GM18507 (cell line): ENCODE data around the gene EDAR.

Source experiments
- DNase-seq: peaks from one replicate; pipeline ENCODE4 v3.0.0; 2011; ENCODE audit warnings: low read depth; ENCODE audit not compliant: insufficient read length; ENCODE audit errors: extremely low spot score
- FAIRE-seq: peaks from 2 replicates; lab custom pipeline; 2011; peaks lifted over from hg19 to GRCh38; lab: Jason Lieb, UNC

EDAR gene

GRCh38 chr2:108928660-108929377, 60.2 kb downstream of the EDAR start:
- no peak for FAIRE-seq
- no peak for DNase-seq

- FAIRE-seq (peak; percentile 59), DNase-seq (peak; percentile 28)
These were observed 60.9 kb downstream of the EDAR start for GRCh38 chr2:108927936-108928659.

GRCh38 chr2:108927405-108927804, 61.6 kb downstream of the EDAR start:
- DNase-seq (no peak), FAIRE-seq (no peak)

- DNase-seq (no peak), FAIRE-seq (no peak)
These were observed 62.2 kb downstream of the EDAR start for GRCh38 chr2:108926561-108927380.

GRCh38 chr2:108925735-108926134, 63.3 kb downstream of the EDAR start:
- no peak for FAIRE-seq
- DNase-seq, result no peak

- FAIRE-seq (no peak), DNase-seq (no peak)
These were observed 63.7 kb downstream of the EDAR start for GRCh38 chr2:108925286-108925685.

DNA sequence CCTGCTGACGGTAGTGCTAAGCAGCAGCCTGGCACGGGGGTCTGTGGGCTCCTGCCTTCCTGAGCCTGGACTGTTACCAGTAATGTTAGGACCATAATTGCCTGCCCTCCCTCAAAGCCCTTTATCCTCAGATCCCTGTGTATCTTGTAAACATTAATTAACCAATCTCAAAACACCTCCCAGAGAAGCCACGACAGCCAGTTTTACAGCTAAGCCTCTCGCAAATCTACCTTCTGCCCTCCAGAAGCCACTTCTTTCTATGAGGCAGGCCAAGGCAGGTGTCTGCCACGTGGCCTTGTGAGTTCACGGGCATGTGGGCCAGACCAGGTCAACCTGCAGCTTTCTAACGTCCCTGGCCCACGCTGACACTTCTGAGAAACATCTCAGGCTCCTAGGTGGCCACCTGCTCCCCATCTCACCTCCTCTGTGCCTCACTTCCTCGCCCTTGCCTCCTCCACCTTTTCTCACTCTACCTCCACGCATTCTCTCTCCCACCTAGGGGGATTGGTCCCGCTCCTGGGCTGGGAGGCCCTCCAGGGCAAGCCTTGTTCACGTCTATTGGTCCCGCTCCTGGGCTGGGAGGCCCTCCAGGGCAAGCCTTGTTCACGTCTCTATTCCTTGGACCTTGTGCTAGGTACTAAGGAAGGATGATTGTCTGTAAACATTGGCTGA, 64.3 kb downstream of the EDAR start:
- DNase-seq (no peak), FAIRE-seq (no peak)

GRCh38 chr2:108923736-108924579, 65.1 kb downstream of the EDAR start:
- FAIRE-seq (no peak), DNase-seq (no peak)

DNA sequence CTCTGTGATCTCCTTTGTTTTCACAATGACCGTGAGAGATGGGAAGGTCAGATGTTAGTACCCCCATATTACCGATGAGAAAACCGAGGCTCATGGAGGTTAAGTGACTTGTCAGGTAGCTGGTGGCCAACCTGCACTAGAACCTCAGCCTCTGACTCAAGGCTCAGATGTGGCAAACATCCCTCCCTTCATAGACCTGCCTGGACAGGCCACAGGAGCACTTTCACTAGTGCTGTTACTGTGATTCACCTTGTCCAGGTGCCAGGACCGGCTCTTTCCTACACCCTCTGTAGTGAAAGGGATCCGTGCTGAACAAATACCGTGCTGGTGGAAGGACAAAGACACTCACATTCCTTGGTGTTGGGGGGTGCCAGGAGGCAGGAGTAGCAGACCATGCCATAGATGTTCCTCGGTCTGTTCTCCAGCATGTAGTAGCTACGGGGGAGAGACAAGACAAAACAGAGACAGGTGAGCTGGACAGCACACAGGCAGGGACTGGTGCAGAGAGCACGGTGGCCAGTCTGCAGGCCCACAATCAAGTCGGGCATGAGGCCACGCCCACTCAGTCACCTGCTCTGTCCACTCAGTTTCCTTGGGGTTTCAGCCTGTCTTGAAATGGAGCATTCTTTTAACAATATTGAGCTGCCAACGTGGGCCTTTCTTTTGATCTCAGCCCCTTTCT, 65.9 kb downstream of the EDAR start:
- DNase-seq, result no peak
- FAIRE-seq, result no peak

- DNase-seq (no peak), FAIRE-seq (no peak)
These were observed 66.7 kb downstream of the EDAR start for GRCh38 chr2:108922141-108922915.

DNA sequence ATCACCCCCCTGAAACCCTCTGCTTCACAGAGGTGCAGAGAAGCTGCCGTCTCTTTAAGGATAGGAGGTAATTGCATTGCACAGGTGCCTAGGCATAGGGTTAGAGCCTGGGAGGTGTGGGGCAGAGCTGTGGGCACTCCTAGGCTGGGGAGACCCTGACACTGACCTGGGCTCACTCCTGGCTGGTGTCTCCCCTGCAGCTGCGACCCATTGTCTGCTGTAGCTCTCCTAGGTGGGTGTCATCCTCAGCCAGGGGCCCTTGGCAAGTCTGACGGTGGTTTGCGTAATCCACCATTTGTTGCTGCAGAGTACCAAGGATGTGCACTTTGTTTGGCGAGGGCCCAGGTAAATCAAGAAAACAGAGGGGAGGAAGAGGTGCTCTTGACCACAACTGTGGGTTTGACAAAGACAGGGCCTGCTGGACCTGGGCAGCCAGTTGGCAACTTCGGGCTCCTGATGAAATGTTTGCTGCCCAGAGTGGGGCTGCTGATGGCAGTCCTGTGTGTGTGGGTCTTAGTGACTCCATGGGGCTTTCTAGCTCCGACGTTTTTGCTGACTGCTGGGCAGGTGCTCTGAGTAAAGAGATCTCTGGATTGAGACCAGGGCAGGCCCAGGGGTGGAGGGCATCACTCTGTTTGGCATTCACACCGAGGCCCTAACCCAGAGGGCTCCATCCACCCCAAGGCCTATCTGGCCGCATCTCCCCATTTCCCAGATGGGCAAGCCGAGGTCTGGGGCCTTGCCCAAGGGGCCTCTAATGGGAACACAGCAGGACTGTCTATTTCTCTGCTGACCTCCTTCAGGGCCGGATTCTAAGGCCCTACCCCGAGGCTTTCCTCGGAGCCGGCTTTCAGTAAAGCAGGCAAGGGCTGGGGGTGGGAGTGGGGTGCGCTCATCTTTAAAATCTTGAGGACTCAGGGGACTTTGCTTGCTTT, 67.7 kb downstream of the EDAR start:
- no peak for DNase-seq
- no peak for FAIRE-seq

GRCh38 chr2:108920686-108921085, 68.3 kb downstream of the EDAR start:
- DNase-seq, result no peak
- no peak for FAIRE-seq

GRCh38 chr2:108919571-108920373, 69.2 kb downstream of the EDAR start:
- FAIRE-seq (no peak), DNase-seq (no peak)

DNA sequence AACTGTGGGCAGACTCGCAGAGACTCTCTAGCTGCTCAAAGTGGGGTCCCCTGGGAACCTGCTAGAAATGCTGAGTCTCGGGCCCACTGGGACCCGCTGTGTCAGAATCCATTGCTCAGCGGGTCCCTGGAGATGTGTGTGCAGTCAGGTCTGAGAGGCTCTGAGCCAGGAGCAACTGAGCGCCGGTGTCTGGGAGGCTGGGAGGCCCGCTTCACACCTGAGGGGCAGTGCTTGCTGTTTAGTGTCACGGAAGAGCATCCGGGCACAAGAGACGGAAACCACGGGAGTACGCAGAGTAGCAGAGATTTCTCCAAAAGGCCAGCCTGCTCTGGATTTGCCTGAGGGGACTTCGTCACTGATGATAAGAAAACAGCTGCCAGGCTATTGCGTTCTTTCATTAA, 70.1 kb downstream of the EDAR start:
- FAIRE-seq (no peak), DNase-seq (no peak)

GRCh38 chr2:108918156-108918874, 70.7 kb downstream of the EDAR start:
- FAIRE-seq (no peak), DNase-seq (no peak)
